Stimulated activated CD8-positive, alpha-beta memory T cell treated with anti-CD3 and anti-CD28 coated beads, Interleukin-4, amount 100 ng/mL, for 1 hour (primary cell): ENCODE data around the gene ALX4.

ENCODE experiments used
- DNase-seq, 2 donors: peaks; one replicate each; pipeline ENCODE4 v3.0.0-alpha.2; 2020; ENCODE audit warnings: low read depth in 2 of 2, low spot score in 1 of 2

Gene ALX4

DNA sequence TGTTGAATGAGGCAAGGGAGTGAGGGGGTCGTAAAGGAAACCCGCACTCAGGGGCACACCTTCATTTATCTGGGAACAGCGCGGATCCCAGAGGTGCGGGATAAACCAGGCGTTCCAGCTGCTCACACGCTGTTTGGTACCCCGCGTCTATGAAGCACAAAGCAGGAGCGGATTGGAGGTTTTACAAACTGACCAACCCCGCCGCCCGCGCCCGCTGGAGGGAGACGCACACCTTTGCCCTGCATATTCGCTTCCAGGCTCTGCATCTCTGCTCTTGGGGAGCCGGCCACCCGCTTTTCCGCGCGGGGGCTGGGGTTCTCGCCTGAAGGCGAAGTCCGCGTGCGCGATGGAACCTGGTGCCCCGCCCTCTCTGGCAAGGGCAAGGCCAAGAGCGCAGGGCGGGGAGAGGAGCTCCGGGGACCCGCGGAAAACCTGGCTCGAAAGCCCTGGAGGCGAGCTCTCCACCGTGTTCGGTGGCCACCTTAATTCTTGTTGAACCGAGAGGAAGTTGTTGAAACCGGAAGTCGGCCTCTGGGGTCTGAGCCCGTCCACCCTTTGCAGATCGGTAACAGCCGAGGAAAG lies 6.8 kb upstream of the ALX4 start:
- no peak for DNase-seq

DNA sequence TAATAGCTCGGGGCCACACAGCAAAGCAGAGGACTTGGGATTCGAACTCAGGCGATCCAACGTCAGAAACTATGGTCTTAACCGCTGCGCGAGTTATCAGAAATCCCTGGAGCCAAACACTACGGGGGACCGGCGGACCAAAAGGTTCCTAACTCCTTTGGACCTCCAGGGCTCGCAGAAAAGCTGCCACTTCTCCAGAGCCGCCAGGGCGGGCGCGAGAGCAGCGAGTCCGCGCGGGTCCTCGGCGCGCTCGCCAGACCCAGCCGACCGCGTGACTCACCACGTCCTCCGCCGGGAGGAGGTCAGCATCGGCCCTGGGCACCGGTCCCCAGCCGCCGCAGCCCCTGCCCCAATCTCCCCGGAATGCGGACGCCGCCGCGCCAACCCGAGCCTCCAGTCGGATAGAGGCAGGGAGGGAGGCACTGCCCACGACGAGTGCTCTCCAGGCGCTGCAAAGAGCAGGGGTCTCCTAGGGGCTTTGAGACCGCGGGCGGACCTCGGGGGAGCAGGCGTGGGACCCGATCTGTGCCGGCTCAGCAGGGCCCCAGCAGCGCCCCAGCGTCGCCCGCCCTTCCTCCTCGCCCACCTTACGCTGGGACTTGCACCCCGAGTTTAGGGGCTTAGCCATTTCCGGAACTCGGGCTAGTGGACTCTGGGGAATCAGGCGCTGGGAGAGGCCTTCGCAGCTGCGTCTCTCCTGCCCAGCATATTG lies 6.2 kb upstream of the ALX4 start:
- no peak for DNase-seq

DNA sequence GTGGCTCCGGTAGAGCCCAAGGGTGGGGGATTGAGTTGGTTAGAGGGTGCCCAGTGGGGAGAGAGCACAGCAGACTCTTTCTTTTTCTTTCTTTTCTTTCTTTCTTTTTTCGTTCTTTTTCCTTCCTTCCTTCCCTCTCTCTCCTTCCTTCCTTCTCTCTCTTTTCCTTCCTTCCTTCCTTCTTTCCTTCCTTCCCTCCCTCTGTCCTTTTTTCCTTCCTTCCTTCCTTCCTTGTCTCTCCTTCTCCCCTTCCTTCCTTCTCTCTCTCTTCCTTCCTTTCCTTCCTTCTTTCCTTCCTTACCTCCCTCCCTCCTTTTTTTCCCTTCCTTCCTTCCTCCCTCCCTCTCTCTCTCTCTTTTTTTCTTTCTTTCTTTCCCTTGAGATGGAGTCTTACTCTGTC lies 4.8 kb upstream of the ALX4 start:
- no peak for DNase-seq

DNA sequence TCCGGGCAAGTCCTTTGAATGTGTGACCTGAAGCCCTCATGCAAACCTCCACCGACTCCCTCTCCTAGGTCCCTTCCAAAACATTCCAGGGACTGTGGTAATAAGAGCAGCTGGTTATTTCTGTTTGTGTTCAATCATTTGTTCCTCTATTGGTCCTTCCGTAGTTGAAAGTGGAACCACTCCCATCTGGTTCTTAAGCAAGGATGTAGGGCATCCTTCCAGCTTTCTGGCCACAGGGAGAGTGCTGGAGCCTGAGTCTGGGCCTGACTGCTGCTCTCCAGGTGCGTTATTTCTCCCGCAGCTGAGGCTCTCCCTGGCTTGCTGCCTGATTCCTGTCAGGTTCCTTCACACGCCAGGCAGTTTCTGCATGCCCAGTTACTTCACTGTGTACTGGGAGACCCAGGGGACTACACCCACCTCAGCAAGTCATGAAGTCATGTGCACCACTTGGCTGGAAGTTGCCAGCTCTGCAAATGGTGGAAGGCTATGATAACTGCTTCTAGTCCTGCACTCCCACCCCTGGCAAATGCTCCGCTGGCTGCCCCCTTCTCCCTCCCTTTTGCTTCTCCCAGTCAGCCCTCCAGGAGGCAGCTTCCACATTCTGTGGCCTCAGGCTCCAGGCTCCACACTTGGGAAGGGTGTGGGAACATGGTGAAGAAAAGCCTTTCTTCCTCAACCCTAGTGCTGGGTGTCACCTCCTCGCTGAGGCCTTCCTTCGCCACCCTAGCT lies 4.0 kb upstream of the ALX4 start:
- no peak for DNase-seq

DNA sequence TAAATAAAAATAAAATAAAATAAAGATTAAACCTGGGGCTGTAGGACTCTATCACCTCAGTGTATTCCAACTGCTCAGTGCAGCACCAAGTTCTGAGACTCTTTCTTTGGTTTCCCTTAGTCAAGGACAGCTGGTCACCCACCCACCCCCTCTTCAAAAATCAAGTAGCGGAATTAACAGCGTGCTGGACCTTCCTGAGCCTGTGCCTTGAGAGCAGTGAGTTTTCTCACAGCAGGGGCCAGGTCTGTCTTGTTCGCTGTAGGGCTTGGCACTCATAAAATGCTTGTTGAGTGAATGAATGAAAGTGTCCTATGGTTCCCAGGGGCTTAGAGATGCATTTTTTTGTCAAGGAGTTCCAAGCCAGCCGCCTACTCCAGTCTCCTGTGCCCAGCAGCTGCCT lies 2.9 kb upstream of the ALX4 start:
- DNase-seq = no peak

DNA sequence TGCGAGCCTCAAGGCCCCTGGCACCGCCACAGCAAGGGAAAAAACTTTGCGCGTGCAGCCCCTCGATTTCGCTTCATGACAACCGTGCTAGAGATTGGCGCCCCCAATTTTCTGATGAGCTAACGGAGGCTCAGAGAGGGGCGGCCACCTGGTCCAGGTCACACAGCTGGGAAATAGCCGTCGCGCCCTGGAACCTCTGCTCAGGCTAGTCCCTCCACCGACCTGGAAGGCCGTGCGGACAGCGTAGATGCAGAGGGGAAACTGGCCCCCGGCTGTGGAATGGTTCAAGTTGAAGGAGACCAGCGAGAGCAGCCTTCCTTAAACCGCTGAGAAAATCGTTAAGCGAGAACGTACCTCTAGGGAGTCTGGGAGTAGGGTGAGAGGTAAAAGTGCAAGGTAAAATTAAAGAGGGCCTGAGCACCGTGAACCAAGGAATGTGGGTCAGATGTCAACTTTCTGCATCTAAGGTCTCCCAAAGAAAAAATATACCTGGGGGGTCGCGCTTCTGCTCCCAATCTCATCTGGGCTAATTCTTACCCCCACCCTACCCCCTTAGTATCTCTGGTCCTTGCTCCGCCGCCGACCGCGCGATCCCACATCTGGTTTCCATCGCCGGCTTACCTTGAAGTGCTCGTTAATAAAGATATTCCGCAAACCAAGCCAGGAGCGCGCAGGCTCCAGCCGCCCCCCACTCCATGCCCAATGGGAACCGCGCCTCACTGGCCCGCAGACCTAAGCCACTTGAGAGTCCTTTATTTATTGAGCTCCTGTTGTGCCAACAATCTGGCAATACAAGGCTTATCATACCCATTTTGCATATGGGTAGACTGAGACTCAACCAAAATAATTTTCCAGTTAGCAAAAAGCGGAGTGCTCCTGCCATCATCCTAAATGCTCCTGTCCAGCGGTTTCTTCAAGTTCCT lies 1.7 kb upstream of the ALX4 start:
- no peak for DNase-seq

DNA sequence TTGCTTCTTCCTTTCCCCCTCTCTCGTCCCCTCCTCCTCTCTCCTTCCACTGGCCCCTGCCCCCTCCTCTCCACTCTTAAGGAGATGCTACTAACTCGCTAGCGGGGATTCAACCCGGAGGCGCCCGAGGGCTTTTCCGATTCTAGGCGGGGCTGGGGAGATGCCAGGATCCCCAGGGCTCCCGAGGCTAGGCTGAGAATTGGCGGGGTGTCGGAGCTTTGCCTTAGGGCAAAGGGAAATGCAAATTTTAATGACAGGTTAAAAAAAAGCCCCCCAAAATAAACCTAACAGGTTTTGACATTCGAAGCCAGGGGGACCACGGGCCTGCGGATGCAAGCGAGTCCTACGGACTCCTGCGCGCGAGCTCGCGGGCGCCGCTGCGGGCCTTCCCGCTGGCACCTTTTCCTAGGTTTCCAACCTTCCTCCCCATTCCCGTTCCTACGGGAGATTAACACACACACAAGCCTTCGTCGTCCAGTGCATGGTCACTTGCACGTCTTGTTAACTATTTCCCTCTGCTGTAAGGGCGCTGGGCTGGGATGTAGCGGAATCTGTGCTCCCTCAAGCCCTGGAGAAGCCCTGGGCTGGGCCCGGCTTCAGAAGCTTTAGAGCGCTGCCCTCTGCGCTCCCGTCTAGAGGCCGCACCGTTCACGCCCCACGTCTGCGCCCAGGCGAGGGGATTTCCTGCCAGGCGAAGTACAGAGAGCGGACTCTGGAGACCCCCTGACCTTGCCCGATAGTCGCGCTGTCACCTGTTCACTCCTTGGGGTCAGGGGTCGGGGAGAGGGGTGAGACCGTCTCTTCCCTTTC lies 729 bp upstream of the ALX4 start:
- no peak for DNase-seq

DNA sequence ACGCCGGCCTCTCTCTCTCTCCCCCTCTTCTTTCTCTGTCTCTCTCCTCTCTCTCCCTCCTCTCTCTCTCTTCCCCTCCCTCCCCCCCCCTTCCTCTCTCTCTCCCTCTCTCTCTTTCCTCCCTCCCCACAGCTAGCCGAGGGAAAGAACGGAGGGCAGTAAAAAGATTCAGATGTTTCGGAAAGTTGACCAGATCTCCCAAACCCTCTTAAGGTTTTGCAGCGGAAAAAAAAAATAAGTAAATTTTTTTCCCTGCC lies 195 bp upstream of the ALX4 start:
- DNase-seq = no peak

GRCh38 chr11:44308923-44309477 lies 939 bp downstream of the ALX4 start:
- no peak for DNase-seq

DNA sequence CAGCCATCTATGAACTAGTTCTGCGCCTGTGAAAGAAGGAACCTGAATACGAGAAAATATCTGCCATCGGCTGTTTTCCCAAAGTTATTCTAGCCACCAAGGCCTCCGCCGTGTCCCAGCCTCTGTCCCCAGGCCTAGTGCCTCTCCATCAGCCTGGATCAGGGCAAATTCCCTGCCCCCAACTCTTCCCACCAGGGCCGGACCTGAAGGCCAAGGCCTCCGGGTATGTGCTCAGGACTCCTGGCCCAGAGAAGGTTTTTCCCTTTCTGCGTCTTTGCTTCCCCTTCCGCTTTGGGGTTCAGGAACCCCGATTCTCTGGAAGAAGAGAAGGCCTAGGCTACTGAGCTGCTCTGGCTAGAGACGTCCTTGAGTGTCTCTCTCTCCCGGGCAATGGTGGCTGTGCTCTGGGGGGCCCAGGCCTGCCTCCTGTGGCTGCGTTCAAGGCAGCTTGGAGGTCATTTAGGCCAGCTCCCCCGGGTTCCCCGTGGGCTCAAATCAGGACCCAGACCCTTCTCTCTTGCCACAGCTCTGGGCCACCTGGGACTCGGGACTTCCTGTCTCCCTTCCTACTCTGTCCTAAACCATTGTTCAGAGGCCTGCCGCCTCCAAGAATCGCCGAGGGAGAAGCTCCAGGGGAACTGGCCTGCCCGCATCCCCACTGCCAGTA lies 1.6 kb downstream of the ALX4 start:
- no peak for DNase-seq

- no peak for DNase-seq
Measured at GRCh38 chr11:44307340-44308099, 2.4 kb downstream of the ALX4 start.

GRCh38 chr11:44306918-44307244 lies 3.1 kb downstream of the ALX4 start:
- DNase-seq = no peak

DNA sequence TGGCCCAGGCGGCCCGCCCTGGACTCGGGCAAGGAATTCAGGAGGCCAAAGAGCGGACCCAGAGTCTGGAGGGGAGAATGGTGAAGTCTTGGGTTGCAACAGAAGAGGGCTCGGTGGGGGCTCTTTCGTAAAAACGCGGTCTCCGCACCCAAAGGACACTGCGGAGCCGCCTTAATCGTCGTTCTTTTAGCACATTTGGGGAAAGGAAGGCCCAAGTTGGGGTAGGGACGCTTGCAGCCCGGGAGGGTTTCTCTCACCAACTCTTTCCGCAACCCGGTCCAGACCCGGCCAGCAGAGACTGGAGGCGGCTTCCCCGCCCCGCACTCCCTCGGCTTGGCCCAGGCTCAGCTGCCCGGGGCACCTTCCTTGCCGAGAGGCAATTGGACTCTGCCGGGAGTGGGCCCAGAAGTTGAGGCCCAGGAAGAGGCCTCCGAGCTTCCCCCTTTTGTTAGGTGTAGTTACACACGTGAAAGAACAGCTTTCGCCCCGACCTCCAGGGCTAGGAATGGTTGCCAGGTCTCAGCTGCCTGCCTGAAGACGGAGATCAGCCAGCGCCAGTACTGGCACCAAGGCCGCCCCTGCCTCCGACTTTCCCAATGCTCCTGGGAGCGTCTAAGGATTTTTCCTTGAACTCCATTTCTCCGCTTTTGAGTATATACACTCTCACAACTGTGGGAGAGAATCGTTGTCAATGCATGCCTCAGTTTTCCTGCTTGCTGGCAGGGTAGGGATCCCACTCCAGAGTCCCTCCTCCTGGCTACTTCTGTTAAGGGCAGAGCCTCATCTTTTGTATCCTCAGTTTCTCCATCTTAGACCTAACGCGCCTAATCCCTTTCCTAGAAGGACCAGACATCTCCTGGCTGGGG lies 3.7 kb downstream of the ALX4 start:
- DNase-seq = no peak

GRCh38 chr11:44305470-44306051 lies 4.4 kb downstream of the ALX4 start:
- DNase-seq = no peak

GRCh38 chr11:44305026-44305469 lies 4.9 kb downstream of the ALX4 start:
- DNase-seq = no peak

- DNase-seq = no peak
Measured at GRCh38 chr11:44304091-44305025, 5.6 kb downstream of the ALX4 start.

GRCh38 chr11:44303401-44303938 lies 6.5 kb downstream of the ALX4 start:
- DNase-seq = no peak
